Measurements from ENCODE around the gene AMH.

The AMH gene

DNA sequence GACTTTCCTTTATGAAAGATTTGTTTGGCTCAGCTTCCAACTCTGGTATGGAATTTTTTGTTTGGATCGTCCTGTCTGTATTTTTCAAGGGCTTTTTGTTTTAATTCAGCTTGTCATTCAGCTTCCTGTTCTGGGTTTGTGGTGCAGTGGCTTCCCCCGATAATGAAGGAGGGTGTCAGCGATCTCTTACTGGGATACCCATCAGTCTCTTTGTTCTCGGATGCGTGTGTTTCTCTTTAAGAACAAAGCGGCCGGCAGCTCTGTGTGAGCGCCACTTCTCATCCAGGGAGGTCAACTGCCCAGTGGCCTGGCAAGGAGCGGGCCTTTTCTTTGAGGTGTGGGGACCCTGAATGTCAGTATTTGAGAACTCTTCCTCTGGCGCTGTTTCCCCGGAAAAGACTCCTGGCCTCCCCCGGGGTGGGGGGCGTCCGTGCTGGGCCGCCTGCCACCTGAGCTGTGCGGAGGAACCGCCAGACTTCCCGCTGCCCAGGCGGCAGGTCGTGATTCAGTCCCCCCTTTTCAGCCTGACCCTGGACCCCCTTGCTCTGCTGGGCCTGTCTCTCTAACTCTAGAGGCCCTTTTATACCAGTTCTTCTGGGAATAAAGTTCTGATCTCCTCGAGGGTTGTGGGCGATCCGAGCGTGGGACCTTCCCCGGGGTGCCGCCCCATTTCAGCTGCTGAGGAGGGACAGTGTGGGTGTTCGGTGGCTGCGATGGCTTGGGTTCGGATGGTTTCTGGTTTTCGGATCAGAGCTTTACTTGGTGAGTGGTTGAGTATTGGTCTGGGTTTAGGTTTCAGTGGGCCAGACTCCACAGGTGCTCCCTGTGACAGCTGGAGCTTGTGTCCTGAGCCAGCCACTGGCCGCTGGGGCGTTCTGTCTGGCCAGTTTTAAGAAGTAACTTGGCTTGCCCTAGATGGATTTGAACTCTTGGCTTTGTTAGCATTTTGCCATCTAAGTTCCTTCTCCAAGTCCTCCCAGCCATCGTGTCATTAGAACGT lies 9.1 kb upstream of the AMH start (continued):
- no peak for TF ChIP-seq ZNF76 (tag by site-specific recombination; IDR thresholded peaks at IDR 0.05; ENCODE audit: borderline replicate concordance, low read depth)
- no peak for TF ChIP-seq ZNF837 (tag by site-specific recombination; IDR thresholded peaks at IDR 0.05)
- no peak for TF ChIP-seq REPIN1 (tag by site-specific recombination; IDR thresholded peaks at IDR 0.05; ENCODE audit: low read depth)
- no peak for TF ChIP-seq ZNF776 (tag by site-specific recombination; IDR thresholded peaks at IDR 0.05; ENCODE audit: borderline replicate concordance)
- TF ChIP-seq ZNF701 (tag by site-specific recombination; IDR thresholded peaks at IDR 0.05): no peak
- TF ChIP-seq, protein P1, sequence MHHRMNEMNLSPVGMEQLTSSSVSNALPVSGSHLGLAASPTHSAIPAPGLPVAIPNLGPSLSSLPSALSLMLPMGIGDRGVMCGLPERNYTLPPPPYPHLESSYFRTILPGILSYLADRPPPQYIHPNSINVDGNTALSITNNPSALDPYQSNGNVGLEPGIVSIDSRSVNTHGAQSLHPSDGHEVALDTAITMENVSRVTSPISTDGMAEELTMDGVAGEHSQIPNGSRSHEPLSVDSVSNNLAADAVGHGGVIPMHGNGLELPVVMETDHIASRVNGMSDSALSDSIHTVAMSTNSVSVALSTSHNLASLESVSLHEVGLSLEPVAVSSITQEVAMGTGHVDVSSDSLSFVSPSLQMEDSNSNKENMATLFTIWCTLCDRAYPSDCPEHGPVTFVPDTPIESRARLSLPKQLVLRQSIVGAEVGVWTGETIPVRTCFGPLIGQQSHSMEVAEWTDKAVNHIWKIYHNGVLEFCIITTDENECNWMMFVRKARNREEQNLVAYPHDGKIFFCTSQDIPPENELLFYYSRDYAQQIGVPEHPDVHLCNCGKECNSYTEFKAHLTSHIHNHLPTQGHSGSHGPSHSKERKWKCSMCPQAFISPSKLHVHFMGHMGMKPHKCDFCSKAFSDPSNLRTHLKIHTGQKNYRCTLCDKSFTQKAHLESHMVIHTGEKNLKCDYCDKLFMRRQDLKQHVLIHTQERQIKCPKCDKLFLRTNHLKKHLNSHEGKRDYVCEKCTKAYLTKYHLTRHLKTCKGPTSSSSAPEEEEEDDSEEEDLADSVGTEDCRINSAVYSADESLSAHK (tag by site-specific recombination; IDR thresholded peaks at IDR 0.05): no peak
- no peak for TF ChIP-seq OVOL3 (tag by site-specific recombination; IDR thresholded peaks at IDR 0.05)
- TF ChIP-seq, protein P2, sequence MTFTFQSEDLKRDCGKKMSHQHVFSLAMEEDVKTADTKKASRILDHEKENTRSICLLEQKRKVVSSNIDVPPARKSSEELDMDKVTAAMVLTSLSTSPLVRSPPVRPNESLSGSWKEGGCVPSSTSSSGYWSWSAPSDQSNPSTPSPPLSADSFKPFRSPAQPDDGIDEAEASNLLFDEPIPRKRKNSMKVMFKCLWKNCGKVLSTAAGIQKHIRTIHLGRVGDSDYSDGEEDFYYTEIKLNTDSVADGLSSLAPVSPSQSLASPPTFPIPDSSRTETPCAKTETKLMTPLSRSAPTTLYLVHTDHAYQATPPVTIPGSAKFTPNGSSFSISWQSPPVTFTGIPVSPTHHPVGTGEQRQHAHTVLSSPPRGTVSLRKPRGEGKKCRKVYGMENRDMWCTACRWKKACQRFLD (tag by site-specific recombination; IDR thresholded peaks at IDR 0.05): no peak
- no peak for TF ChIP-seq ZNF16 (tag by site-specific recombination; IDR thresholded peaks at IDR 0.05; ENCODE audit: low read depth)
- TF ChIP-seq ZIC2 (tag by site-specific recombination; IDR thresholded peaks at IDR 0.05): peak; percentile 28; the same call in 1 of the 2 replicates
- TF ChIP-seq KLF10 (tag by site-specific recombination; IDR thresholded peaks at IDR 0.05): no peak
- peak; percentile 8; the same call in 1 of the 2 replicates for TF ChIP-seq ZEB2 (tag by site-specific recombination; IDR thresholded peaks at IDR 0.05)
- TF ChIP-seq ZFP3 (tag by site-specific recombination; IDR thresholded peaks at IDR 0.05; ENCODE audit: low read depth): no peak
- TF ChIP-seq, protein P3, sequence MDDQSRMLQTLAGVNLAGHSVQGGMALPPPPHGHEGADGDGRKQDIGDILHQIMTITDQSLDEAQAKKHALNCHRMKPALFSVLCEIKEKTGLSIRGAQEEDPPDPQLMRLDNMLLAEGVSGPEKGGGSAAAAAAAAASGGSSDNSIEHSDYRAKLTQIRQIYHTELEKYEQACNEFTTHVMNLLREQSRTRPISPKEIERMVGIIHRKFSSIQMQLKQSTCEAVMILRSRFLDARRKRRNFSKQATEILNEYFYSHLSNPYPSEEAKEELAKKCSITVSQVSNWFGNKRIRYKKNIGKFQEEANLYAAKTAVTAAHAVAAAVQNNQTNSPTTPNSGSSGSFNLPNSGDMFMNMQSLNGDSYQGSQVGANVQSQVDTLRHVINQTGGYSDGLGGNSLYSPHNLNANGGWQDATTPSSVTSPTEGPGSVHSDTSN (CRISPR knock-in tag; IDR thresholded peaks at IDR 0.05): no peak

DNA sequence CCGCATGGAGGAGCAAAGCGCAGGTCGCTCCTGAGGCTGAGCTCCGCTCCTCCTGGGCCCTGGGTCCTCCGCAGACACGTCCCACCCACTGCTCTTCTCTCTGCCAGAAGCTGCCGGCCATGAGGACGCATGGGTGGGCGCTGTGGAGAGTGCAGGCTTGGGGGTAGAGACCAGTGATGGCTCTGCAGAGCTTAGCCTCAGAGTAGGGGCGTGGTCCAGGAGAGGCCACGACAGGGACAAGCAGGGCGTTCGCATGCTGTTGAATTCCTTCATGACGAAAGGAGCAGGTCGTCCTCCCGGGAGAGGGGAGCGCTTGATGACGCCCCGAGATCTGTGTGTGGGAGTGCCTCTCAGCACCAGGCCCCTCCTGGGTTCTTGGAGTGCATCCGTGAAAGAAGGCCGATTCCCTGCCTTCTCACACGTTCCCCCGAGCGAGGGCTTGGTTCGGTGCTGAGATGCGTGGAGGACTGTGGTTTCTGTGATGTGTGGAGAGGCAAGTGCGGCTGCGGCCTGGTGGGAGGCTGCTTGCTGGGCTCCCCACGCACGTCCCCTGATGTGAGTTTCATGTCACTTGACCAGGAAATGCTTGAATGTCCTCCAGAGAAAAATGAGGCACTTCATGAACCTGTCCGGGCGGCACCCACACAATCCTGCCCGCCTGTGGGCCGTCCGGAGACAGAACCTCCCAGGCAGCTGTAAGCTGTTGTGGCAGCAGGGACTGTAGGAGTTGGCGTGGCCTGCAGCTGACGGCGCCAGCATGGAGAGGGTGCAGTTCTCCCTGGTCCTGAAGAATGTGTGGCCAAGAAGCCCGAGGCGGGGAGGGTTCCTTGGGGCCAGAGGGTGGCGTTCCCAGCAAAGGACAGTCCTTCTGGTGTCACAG lies 8.0 kb upstream of the AMH start:
- Histone ChIP-seq H3K4me3 (ENCODE audit: low read depth, low read length) (no peak overlapping the region), H3K27ac (ENCODE audit: extremely low read depth, low read depth, low read length) (0 out of 2 replicates have a peak overlapping the region, but pooled peaks have one; percentile 22), H3K36me3 (ENCODE audit: control insufficient read depth in 2 of 2, insufficient read depth in 1 of 2, low read length in 2 of 2) (peaks cover 10 to 68% of the 10 kb centered on the region in 2 experiments), H3K9me3 (ENCODE audit: control insufficient read depth, insufficient read depth, low read depth, low read length) (no peaks in the 10 kb centered on the region), H3K4me1 (ENCODE audit: control insufficient read depth, insufficient read depth, low read length) (peaks cover 4% of the 10 kb centered on the region; the same call in 1 of the 2 replicates)
- CTCF ChIA-PET: interaction anchor here (4.5 kb wide), 1 partner anchor 21 kb away, joined by 29 read pairs; no protein-coding TSS in a partner anchor
- POLR2A ChIA-PET: no interaction called here
- TF ChIP-seq KLF9 (tag by site-specific recombination; IDR thresholded peaks at IDR 0.05; ENCODE audit: low read depth) (peak; percentile 50; the same call in 1 of the 2 replicates), ZBTB20 (tag by site-specific recombination; IDR thresholded peaks at IDR 0.05) (peak; percentile 53), ZNF544 (tag by site-specific recombination; IDR thresholded peaks at IDR 0.05) (no peak), HOXA7 (CRISPR knock-in tag; IDR thresholded peaks at IDR 0.05; ENCODE audit: borderline replicate concordance) (no peak), ZNF155 (tag by site-specific recombination; IDR thresholded peaks at IDR 0.05) (no peak), YY1 (tag by site-specific recombination; IDR thresholded peaks at IDR 0.05) (no peak), ZNF792 (tag by site-specific recombination; IDR thresholded peaks at IDR 0.05) (no peak), ZNF791 (tag by site-specific recombination; IDR thresholded peaks at IDR 0.05) (no peak), ZNF335 (tag by site-specific recombination; conservative IDR thresholded peaks at IDR 0.05) (no peak), ZNF600 (tag by site-specific recombination; IDR thresholded peaks at IDR 0.05) (0 out of 2 replicates have a peak, but pooled peaks have one; percentile 7), ZNF48 (tag by site-specific recombination; IDR thresholded peaks at IDR 0.05) (no peak), ZNF621 (tag by site-specific recombination; IDR thresholded peaks at IDR 0.05) (no peak), ZNF16 (tag by site-specific recombination; IDR thresholded peaks at IDR 0.05; ENCODE audit: low read depth) (no peak), ZNF521 (tag by site-specific recombination; IDR thresholded peaks at IDR 0.05) (no peak), MEIS1 (CRISPR knock-in tag; IDR thresholded peaks at IDR 0.05; ENCODE audit: borderline replicate concordance) (no peak), ZNF843 (tag by site-specific recombination; IDR thresholded peaks at IDR 0.05) (no peak)
- TF ChIP-seq, protein P4, sequence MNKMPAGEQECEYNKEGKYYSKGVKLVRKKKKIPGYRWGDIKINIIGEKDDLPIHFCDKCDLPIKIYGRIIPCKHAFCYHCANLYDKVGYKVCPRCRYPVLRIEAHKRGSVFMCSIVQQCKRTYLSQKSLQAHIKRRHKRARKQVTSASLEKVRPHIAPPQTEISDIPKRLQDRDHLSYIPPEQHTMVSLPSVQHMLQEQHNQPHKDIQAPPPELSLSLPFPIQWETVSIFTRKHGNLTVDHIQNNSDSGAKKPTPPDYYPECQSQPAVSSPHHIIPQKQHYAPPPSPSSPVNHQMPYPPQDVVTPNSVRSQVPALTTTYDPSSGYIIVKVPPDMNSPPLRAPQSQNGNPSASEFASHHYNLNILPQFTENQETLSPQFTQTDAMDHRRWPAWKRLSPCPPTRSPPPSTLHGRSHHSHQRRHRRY (tag by site-specific recombination; IDR thresholded peaks at IDR 0.05): no peak

Measured in HEK293 (cell line).